Bronchial epithelial cell (primary cell): ENCODE measurements around the gene ARPC4. TPM values are rescaled to one million over a fixed set of nuclear protein-coding genes. Genes with fewer than 3 reads are reported as not detected.
"Not testable (repeated sequence)": the region's sequence is repeated elsewhere in the genome, so short reads cannot be mapped to it uniquely, and the experiment has no call there.

ENCODE experiments used
- DNase-seq: peaks from one replicate; pipeline ENCODE4 v3.0.0-alpha.2; 2010; ENCODE audit warnings: low read depth
- FAIRE-seq: peaks from 2 replicates; lab custom pipeline; 2011; peaks lifted over from hg19 to GRCh38; lab: Jason Lieb, UNC
- H3K27me3 ChIP-seq: 2 replicates; pipeline ENCODE4 v1.5.1; 2011; ENCODE audit warnings: low read length; ENCODE audit not compliant: control insufficient read depth, insufficient read depth
- H3K36me3 ChIP-seq: 2 replicates; pipeline ENCODE4 v1.5.1; 2011; ENCODE audit warnings: low read length; ENCODE audit not compliant: control insufficient read depth, insufficient read depth
- H3K4me3 ChIP-seq: 2 replicates; pipeline ENCODE4 v1.5.1; 2011; ENCODE audit warnings: mild to moderate bottlenecking, low read depth, low read length, control low read depth
- CTCF ChIP-seq: IDR thresholded peaks from 2 replicates; pipeline ENCODE4 v1.5.1; 2011; ENCODE audit warnings: mild to moderate bottlenecking, moderate library complexity, low read length, control low read depth, inconsistent platforms; ENCODE audit not compliant: insufficient read depth, severe bottlenecking
- total RNA-seq: library from RNA; depleted of rRNA; stranded (reverse); fragments of >200 nt; gene quantifications from 2 replicates; pipeline ENCODE4 v1.2.1, GENCODE V29; 2014

ARPC4 gene
- total RNA-seq, 1 donor from 2014 or later: 192 TPM

- H3K36me3 ChIP-seq: peaks cover 2% of the 10 kb centered on the region
- H3K4me3 ChIP-seq: no peak overlapping the region
- no peaks in the 10 kb centered on the region for H3K27me3 ChIP-seq
- no peak for TF ChIP-seq CTCF
- DNase-seq: no peak
- FAIRE-seq: no peak
These were observed 24.6 kb upstream of the ARPC4 start for GRCh38 chr3:9768141-9768775.

GRCh38 chr3:9769012-9769411, 23.9 kb upstream of the ARPC4 start:
- peak overlapping the region; percentile 59 for H3K4me3 ChIP-seq
- TF ChIP-seq CTCF: no peak
- DNase-seq: no peak
- H3K36me3 ChIP-seq: peaks cover 2% of the 10 kb centered on the region
- peak; percentile 86 for FAIRE-seq
- H3K27me3 ChIP-seq: no peaks in the 10 kb centered on the region

GRCh38 chr3:9769426-9770275, 23.2 kb upstream of the ARPC4 start, which contains the start of gene CAMK1:
Gene CAMK1, minus strand, starts transcription at chr3:9769947. Its CDS starts 2,198 bp downstream, at chr3:9767749.
- TF ChIP-seq CTCF: no peak
- Histone ChIP-seq H3K27me3 (no peaks in the 10 kb centered on the region), H3K4me3 (peak within 1 kb of the TSS; percentile 59), H3K36me3 (peaks cover 2% of the 10 kb centered on the region)
- DNase-seq (no peak), FAIRE-seq (no peak)

GRCh38 chr3:9770276-9770812, 22.5 kb upstream of the ARPC4 start:
- Histone ChIP-seq H3K27me3 (no peaks in the 10 kb centered on the region), H3K36me3 (peaks cover 2% of the 10 kb centered on the region), H3K4me3 (peak overlapping the region; percentile 59)
- FAIRE-seq: no peak
- no peak for DNase-seq
- TF ChIP-seq CTCF: no peak

GRCh38 chr3:9771007-9771406, 21.9 kb upstream of the ARPC4 start:
- H3K36me3 ChIP-seq, H3K4me3 ChIP-seq, H3K27me3 ChIP-seq, DNase-seq, FAIRE-seq: not testable (repeated sequence)
